Fibroblast of mammary gland (primary cell): ENCODE measurements around the gene TMEM269.

Experiments
- DNase-seq: peaks from one replicate; pipeline ENCODE4 v3.0.0-alpha.2; 2010; ENCODE audit warnings: low read depth
- H3K4me3 ChIP-seq: 2 replicates; pipeline ENCODE4 v1.5.1; 2011; ENCODE audit warnings: low read depth, mild to moderate bottlenecking, low read length, moderate library complexity; ENCODE audit not compliant: control insufficient read depth
- TF ChIP-seq, protein P1 (sequence below): conservative IDR thresholded peaks from 2 replicates; pipeline ENCODE4 v1.5.1; 2011; ENCODE audit warnings: low read depth, low read length, inconsistent platforms; ENCODE audit not compliant: control insufficient read depth, insufficient read depth

TMEM269 gene

GRCh38 chr1:42765269-42765668 lies 19.5 kb upstream of the TMEM269 start:
- TF ChIP-seq, protein P1, sequence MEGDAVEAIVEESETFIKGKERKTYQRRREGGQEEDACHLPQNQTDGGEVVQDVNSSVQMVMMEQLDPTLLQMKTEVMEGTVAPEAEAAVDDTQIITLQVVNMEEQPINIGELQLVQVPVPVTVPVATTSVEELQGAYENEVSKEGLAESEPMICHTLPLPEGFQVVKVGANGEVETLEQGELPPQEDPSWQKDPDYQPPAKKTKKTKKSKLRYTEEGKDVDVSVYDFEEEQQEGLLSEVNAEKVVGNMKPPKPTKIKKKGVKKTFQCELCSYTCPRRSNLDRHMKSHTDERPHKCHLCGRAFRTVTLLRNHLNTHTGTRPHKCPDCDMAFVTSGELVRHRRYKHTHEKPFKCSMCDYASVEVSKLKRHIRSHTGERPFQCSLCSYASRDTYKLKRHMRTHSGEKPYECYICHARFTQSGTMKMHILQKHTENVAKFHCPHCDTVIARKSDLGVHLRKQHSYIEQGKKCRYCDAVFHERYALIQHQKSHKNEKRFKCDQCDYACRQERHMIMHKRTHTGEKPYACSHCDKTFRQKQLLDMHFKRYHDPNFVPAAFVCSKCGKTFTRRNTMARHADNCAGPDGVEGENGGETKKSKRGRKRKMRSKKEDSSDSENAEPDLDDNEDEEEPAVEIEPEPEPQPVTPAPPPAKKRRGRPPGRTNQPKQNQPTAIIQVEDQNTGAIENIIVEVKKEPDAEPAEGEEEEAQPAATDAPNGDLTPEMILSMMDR: no peak
- DNase-seq: no peak
- peak overlapping the region; percentile 97 for H3K4me3 ChIP-seq

- TF ChIP-seq, protein P1: peak; percentile 56
- peak; percentile 83 for DNase-seq
- H3K4me3 ChIP-seq: peak overlapping the region; percentile 97
Observed at GRCh38 chr1:42765832-42766740, 18.7 kb upstream of the TMEM269 start.

GRCh38 chr1:42766741-42767509 lies 17.9 kb upstream of the TMEM269 start, which contains the start of the genes C1orf50 and P3H1:
Gene C1orf50, plus strand, starts transcription at chr1:42767249. Its CDS starts 63 bp downstream, at chr1:42767312.
Gene P3H1, minus strand, starts transcription at chr1:42767028. Its CDS starts 57 bp downstream, at chr1:42766971.
- peak; percentile 97 for DNase-seq
- TF ChIP-seq, protein P1: no peak
- H3K4me3 ChIP-seq: peak within 1 kb of the TSS; percentile 97

DNA sequence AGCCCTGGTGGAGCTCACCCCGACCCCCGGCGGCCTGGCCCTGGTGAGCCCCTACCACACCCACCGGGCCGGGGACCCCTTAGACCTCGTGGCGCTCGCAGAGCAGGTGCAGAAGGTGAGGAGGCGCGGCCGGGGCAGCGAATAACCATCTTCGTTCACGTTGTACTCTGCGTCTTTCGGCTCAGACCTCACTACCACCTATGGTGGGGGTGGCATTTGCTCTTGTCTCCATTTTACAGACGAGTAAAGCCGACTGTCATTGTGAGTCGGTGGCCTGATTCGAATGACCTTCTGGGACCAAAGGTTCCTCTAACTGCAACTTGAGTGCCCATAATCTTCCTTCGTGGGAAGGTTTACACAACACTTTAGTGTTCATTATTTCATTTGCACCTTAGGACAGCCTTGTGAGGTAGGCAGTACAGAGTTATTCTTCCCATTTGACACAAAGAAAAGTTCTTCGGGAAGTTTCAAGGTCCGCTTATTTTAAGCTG lies 17.2 kb upstream of the TMEM269 start:
- TF ChIP-seq, protein P1: no peak
- peak overlapping the region; percentile 97 for H3K4me3 ChIP-seq
- DNase-seq: no peak

DNA sequence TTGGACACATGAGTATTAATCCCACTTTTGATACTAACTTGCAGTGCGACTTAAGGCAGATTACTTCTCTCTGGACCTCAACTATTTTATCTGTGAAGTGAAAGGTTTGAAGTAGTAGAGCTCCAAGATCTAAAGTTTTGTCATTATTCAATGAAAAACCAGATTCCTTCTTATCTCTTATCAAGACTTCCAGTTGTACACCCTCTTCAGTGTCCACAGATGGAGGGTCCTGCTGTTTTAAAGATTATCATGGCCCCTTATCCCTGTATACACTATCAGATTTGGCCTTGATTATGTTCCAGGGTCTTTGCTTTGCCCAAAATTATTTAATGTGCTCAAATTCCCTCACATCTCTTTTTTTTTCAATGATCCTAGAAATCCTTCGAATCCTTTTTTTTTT lies 16.6 kb upstream of the TMEM269 start:
- DNase-seq: no peak
- TF ChIP-seq, protein P1: no peak
- peak overlapping the region; percentile 97 for H3K4me3 ChIP-seq

DNA sequence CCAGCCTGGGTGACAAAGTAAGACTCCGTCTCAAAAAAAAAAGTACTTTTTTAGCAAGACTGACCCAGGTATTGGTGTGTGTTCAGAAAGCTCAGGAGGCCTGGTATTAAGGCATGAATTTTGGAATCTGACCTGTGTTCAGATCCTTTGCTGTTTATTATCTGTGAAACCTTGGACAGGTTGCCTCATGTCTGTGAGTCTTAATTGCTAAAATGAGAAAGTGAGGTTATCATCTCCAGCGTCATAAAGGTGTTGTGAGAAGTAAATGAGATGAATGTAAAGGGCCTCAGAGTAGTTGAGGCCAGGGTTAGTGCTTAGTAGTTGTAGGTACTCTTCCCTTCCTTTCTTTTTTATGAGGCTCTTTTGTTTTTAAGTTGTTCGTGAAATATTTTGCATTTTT lies 15.0 kb upstream of the TMEM269 start:
- H3K4me3 ChIP-seq: no peak overlapping the region
- DNase-seq: no peak
- TF ChIP-seq, protein P1: no peak
